Posterior cingulate gyrus (tissue), 11 donors: ENCODE data around the gene HDAC9.
A peak's percentile ranks its signal among the peaks of the same experiment; 100 is the strongest.

Experiments
- DNase-seq, 10 donors: peaks; one replicate each; pipeline versions ENCODE4 v3.0.0 to v3.0.0-alpha.2; 2020 to 2021; ENCODE audit warnings: mixed read lengths in 3 of 10
- intact Hi-C: fragments of 100-400 bp; cut with DNase I; formaldehyde crosslinking; loops from one replicate; pipeline ENCODE4 v1.15.1; 2023

The HDAC9 gene

DNA sequence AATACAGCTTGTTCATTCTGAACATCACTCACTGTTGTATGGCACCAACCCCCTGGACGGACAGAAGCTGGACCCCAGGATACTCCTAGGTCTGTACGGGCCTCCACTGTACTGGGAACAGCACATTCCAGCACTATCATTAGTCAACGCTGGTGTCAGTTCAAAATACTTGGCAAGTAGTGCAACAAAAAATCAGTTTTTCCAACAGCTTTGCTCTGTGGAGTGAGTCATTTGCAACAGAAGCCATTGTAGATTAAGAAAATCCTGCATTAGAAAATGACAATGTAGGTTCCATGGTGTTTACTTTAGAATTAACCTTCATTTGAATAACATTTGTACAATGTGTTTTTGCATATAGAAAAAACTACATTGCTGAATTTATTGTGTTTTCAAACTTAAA lies 266.6 kb downstream of the HDAC9 start:
- DNase-seq: no peak
- intact Hi-C loops: no loop called here

DNA sequence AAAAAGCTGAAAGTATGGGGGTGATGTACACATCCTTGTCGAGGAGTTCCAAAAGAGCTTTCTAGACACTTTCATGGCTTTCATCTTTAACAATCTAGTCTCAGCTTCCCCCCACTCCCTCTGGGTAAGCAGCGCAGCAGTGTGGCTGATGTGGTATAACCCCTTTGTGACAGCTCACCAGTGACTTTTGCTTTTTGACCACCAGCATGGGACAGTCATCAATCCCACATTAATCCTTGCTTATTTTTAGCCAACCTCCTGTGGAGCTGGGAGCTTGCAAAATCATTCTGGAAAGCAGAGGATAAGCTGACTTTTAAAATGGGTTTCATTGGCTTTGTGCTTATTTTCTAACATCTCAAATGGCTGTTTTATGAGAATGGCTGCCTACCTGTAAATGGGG lies 272.7 kb downstream of the HDAC9 start:
- DNase-seq: no peak
- intact Hi-C loops: no loop called here

DNA sequence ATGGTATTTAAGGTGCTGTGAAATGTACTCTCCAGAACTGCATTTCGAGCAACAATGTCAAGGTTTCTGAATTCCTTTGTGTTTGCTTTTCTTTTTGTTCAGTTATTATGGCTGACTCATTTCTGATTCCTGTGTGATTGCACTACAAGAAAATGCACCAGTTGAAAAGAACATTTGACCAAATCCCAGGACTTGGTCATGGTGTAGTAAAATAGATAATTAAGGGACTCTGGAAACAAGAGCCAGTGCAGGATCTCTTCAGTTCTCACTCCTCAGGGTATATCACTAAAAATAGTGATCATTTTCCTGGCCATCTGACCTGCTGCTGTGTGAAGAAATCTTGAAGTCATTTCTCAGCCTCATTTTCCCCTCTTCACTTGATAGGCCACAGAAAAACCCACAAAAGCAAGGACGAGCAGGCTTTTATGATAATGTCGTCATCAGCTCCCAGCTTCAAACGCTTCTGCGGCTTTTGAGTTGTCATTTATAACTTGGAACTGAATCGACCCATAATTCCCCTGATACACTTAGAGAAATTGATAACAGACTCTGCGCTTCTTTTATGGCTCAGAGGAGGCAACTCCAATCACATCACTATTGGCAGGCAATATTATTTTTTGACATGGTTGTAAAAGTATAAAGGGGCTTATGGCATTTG lies 274.7 kb downstream of the HDAC9 start:
- no peak for DNase-seq
- intact Hi-C loops: no loop called here

DNA sequence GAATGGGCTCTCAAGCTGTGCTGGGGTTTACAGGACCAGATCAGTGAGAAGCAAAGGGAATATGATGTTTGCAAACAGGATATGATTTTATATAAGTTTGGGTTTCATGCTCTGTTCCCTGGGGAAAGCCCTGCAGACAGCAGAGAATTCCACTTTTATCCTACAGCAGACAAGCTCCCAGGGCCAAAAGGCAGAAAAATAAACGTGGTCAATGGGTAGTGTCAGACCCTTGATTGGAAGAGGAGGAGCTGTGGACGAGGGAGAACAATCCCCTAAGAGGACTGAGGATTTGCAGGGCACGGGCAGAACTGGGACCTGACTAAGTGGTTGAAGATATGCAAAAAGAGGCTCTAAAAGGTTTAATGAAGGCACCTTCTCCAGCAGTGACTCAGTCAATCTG lies 275.3 kb downstream of the HDAC9 start:
- no peak for DNase-seq
- intact Hi-C loops: no loop called here

DNA sequence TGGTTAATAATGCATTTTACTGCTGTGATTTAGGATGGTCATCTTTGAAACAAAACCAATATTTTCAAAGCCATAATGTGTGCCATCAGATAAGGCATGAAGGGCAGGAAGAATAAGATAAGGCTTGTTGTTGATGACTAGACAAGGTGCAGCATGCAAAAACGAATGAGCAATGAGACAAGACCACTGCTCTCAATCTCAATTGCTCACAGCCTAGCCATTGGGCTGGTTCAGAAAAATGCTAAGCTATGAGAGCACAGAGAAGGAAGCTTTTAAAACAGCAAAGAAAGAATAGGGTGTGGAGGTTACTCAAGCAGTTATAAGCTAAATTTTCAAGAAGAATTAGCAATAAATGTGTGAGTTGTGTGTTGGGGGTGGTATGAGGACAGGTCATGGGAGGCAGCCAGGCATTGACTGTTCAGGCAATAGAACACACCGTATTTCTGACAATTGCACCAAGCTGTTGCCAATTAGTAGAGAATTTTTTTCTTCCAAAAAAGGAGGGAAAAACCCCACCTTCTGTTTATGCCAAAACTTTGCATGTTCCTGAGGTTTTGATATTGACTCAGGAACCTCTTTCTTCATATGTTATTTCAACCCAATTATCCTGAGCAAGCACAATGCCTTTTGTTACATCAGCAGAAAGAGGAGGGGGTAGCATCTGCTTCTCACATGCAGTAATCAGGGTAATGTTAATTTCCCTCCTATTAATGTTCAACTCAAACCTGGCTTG lies 276.5 kb downstream of the HDAC9 start:
- no peak for DNase-seq
- intact Hi-C loops: no loop called here

DNA sequence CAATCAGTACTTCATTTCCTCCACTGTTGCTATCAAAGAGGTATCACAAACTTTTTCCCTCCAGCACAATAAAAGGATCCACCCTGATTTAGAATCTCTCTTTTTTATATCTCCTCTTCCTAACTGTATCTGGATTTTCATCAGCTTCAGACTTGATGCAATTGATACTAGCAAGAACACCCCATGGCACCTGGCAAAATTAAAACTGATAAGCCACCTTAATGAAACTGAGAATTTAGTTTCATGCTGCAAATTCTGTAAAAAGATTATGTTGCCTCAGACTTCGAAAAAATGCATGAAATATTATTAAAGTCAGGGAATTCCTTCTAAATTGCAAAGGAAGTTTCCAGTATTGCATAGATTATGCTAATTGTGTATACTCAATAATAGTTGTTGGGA lies 277.0 kb downstream of the HDAC9 start:
- intact Hi-C loops: no loop called here

DNA sequence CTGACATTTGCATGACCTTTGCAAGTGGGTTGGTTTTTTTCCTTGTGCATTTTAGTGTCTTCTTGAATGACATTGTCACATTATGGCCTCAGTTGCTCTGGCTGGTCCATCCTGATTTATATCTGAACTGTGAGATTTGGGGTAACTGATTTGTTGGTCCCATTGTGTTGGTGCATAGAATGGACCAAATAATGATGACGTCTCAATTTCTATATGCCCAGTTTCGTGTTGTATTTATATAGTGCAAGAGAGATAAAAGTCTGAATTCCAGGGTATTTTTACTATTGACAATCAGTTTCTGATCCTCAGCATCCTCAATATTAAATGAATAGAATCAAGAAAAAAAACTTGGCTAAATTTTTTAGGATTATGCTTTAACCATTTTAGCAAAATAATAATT lies 281.8 kb downstream of the HDAC9 start:
- DNase-seq: no peak
- intact Hi-C loops: no loop called here

More for the DNA sequence above, 277.0 kb downstream of the HDAC9 start:
- DNase-seq: no peak

DNA sequence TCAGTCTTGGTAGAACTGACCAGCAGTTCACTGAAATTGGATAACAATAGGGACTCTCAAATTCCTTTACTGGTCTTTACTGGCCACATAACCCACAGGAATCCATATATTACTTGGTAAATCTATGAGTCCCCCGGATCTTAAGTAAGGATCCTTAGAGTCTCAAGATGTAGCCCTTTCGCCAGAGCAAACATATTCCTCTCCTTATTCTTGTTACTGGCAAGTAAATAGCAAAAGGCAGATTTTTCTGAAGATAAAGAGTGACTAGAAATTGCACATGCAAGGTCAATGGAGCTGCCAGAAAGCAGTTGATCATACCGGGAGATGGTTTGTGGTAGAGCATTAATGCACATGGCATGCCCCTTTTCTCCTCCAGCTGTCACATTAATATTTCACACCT lies 283.0 kb downstream of the HDAC9 start:
- no peak for DNase-seq
- intact Hi-C loops: no loop called here

DNA sequence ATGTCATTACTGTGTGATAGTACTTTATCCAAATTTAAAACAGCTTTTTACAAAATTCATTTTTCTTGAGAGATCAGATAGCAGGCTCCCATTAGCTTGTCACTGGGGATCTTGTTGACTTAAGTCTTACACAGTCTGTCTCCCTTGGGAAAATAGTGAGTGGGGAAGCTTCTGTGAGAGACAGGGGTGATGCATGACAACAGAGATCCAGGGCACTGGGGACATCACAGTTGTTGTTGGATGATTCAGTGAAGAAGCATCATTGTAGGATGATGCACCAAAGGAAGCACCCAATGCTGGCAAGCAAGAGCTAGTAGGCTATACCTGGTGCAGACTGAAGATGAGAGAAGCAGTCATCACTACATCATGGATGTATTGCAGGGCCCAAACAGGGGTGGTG lies 284.7 kb downstream of the HDAC9 start:
- DNase-seq: no peak
- intact Hi-C loops: no loop called here

DNA sequence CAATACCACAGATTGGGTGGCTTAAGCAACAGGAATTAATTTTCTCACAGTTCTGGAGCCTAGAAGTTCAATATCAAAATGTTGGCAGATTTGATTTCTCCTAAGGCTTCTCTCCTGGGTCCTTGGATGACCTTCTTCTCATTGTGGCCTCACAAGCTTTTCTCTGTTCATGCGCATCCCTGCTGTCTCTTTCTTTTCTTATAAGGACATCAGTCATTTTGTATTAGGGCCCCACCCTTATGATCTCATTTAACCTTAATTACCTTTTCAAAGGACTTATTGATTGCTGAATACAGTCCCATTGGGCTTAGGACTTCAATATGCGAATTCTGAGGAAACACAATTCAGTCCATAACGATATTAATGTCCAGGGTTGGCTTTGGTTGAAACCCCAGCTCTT lies 285.4 kb downstream of the HDAC9 start:
- no peak for DNase-seq
- intact Hi-C loops: no loop called here

DNA sequence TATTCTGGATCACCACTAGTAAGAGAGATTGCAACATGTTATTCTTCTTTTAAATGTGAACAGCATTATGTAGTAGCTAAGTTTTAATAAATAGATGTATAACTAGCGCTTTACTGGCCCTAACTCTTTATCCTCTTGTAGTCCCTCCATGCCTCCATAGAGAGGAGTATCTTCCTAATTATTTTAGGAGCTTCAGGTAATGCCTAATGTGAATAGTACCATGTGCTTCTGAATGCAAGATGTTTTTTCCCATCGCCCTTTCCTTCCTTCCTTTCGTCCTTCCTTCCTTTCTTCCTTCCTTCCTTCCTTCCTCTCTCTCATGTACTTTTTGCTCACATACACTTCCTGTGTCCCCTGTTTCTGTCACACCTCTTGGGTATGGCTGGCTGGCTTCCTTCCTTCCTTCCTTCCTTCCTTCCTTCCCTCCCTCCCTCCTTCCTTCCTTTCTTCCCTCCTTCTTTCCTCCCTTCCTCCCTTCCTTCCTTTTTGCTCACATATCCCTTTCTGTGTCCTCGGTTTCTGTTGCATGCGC lies 290.7 kb downstream of the HDAC9 start:
- DNase-seq: no peak
- intact Hi-C loops: no loop called here

DNA sequence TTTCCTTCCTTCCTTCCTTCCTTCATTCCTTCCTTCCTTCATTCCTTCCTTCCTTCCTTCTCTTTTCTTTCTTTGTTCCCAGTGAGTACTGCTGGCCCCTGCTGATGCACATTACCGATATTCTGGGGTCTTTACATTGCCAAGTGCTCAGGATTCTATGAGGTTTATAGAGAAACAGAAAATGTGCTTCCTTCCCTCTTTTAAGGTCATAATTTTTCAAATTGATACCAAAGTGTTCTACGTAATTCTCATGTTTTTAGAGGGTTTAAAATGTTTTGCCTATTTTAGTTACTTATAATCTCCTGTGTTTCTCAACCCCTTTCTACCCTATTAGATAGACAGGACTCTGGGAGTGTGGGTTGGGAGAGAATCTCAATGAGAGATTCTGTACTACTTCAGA lies 291.2 kb downstream of the HDAC9 start:
- intact Hi-C loops: no loop called here
- no peak for DNase-seq

DNA sequence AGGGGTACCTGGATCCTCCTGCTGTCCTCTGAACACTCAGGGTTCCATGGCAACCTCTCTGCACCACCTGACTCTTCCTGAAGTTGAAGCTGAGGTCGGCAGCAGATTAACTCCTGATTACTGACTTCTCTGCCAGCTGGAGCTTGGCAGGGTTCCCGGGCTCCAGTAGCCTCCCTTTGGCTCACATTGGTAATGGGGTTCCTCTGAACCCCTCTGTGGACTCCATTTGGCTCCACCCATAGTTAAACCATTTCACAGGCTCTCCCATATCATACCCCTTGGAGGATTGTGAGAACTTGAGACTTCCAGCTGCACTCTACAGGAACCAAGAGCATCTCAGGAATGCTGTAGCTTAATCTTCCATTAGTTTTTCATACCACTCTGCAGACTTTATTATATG lies 292.5 kb downstream of the HDAC9 start:
- DNase-seq: peak in 1 of 10 donors; percentile 59
- intact Hi-C loops: no loop called here

DNA sequence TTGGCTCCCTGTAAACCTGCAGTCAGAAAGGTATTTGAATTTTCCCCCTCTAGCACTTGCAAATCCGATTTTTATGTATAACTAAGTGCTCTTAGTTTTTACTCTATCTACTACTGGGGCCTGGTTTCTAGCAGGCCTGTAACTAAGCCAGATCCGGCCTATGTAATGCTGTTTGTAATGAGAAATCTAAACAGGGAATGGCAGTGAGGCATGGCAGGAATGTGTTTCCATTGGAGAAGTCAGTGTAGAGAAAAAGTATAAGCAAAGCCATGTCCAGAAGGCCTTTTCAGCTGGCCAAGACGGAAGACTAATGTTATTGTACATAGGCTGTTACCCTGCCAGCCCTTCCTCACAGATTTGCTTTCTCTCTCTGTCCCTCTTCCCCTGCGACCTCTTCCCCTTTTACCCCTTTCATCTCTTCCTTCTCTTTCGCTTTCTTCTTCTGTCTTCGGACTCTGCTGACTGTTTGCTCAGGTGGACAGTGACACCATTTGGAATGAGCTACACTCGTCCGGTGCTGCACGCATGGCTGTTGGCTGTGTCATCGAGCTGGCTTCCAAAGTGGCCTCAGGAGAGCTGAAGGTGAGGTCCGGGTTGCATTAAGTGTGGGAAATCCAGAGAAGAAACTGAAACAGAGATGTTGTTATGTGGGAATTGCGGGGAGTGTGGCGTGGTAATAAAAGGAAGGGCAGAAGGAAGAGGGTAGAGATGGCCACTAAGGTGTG lies 297.5 kb downstream of the HDAC9 start:
- intact Hi-C loops: no loop called here
- DNase-seq: peak in 1 of 10 donors; percentile 43

DNA sequence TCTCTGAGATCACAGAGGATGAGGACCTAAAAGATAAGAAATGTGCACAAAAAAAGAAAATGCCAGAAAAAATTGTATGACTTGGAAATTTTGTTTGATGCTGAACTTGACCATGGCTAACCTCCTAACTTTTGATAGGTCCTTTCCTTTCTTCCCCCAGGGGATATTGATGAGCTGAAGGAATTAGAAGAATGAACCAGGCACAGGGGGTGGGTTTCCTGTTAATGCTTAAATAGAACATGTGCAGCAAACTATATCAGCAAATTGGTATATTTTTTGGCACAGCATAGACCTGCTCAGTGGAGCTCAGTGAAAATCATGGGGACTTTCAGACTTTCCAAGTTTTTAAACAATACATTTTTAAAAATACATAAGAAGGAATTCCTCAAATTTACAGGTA lies 300.7 kb downstream of the HDAC9 start:
- intact Hi-C loops: no loop called here
- DNase-seq: no peak

DNA sequence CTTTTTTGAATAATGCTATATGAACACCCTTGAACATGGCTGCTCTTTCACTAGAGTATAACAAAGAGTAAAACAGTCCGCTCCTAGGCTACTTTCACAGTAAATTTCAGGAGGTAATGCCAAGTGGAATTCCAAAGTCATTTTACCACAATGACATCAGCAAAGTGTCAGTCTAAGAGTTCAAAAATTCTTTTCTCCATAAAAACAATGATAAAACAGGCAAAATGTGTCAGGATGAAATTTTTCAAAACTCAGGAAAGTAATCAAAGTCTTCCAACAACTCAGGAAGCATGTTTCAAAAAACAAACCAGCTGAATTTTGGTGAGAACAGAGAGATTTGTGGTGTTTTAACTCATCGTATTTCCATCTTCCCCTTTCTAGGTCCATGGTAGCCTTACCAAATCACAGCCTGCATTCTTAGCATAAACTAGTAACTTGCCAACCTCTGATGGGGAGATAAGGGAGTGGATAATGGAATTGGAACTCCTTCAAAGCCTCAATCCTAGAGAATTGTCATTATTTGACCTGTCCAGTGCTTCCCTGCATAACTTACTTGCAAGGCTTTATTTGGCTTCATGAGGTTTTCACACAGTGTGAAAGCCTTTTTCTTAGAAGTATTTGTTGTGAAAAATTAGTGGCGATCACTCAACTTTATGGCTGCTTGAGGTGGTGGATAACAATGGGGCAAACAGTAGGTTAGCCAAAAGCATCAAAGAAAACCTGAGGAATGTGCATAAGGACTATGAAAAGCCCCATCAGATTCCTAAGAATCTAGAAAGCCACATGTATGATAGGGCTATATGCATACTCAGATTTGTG lies 302.7 kb downstream of the HDAC9 start:
- no peak for DNase-seq
- intact Hi-C loops: no loop called here

DNA sequence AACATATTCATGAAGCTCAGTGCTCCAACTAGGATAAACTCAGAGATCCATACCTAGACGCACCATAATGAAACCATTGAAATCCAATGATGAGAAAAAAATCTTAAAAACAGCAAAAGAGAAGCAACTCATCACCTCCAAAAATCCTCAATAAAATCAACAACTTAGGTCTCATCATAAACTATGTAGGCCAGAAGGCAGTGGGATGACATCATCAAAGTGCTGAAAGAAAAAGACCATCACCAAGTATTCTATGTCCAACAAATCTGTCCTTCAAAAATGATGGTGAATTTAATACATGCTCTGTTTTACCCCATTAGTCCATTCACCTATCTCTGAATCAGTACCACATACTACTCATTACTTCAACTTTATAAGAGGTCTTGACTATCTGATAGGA lies 304.4 kb downstream of the HDAC9 start:
- DNase-seq: no peak
- intact Hi-C loops: no loop called here

DNA sequence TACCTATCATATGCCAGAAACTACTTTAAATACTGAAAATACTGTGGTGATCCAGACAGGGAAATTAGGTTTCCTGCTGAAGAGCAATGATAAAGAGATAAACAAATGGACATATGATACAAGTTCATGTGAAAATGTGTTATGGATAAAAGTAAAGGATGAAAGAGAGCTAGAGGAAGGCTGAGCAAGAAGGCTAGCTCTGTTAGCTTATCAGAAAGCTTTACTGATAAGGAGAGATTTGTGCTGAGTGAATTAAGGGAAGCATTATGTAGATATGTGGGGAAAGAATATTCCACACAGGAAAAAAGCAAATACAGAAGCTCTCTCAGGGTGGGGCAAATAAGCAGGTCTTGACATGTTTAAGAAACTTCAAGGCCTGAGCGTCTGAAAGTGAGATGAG lies 308.4 kb downstream of the HDAC9 start:
- intact Hi-C loops: no loop called here
- no peak for DNase-seq

DNA sequence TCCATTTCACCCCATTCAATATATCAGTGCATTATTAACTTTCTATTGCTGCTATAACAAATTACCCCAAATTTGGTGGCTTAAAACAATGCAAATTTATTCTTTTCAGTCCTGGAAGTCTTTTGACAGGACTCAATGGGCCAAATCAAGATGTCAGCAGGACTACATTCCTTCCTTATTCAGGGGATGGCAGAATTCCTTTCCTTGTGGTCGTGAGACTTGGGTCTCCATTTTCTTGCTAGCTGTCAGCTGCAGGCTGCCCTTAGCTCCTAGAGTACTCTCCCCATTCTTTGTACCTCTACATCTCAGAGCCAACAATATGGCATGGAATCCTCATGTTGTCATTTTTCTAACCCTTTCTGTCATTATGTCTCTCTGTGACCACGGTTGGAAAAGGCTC lies 310.6 kb downstream of the HDAC9 start:
- DNase-seq: no peak
- intact Hi-C loops: no loop called here

DNA sequence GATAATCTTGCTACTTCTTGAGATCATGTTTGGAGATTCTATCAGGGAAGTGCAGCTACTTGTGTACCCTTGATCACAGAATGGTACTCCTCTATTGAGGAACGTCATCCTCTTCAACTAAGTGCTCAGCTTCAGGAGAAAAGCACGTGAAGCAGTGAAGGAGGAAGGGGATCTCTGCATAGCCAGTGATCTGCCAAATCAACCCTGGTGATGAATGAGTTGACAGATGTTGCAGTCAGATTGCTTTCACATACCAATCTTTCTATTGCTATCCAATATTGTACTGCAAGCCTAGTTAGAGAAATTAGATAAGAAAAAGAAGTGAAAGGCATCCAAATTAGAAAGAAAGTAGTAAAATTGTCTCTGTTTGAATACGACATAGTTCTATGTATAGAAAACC lies 312.5 kb downstream of the HDAC9 start:
- no peak for DNase-seq
- intact Hi-C loops: no loop called here
